HCT116 (cell line): ENCODE results near the gene RIMS4. TPM values are rescaled to one million over a fixed set of nuclear protein-coding genes. Genes with fewer than 3 reads are reported as not detected.

Experiments used
- ATAC-seq: fragments of 200-7000 bp; cut with Tn5 transposase; 2 replicates; pipeline ENCODE4 v1.9.1; 2020; ENCODE audit warnings: mild to moderate bottlenecking, moderate library complexity
- BruUV-seq: library from RNA; stranded (reverse); fragments of 400-500 nt; replicated peaks from 2 replicates; lab custom pipeline; 2021; lab: Mats Ljungman, UMichigan
- CTCF ChIA-PET: fragments of 300-600 bp; sonication (Branson Sonifier 250); formaldehyde crosslinking; loops from one replicate; lab custom pipeline; 2021; ENCODE audit warnings: antibody characterized with exemption; lab: Charles Lee
- POLR2A ChIA-PET: fragments of 300-600, 350-600 bp; sonication (Branson Sonifier 250); formaldehyde crosslinking; loops from one replicate; lab custom pipeline; 2021; ENCODE audit warnings: antibody characterized with exemption; lab: Charles Lee
- RAD21 ChIA-PET, 2 experiments: fragments of 300-600 bp; sonication (Branson Sonifier 250); formaldehyde crosslinking; loops; one replicate each; lab custom pipeline; 2023; ENCODE audit warnings: low total read pairs in 2 of 2; ENCODE audit not compliant: uncharacterized antibody in 2 of 2, unreplicated experiment in 2 of 2, low non-redundant PET in 1 of 2; lab: Charles Lee
- DNase-seq: peaks from one replicate; pipeline ENCODE4 v3.0.0-alpha.2; 2010; ENCODE audit warnings: low read depth, low spot score
- H2AFZ ChIP-seq: fragments of 200-600 bp; shearing (Covaris generic), sonication (generic); 2 replicates; pipeline ENCODE4 v1.6.1; 2017; ENCODE audit warnings: low read depth, mixed run types, mixed read lengths, antibody characterized with exemption, low read length; ENCODE audit not compliant: poor library complexity, severe bottlenecking
- H3K27ac ChIP-seq: 2 replicates; pipeline ENCODE4 v1.5.1; 2012; ENCODE audit warnings: low read depth, low read length
- H3K27me3 ChIP-seq: fragments of 200-600 bp; sonication (generic); 2 replicates; pipeline ENCODE4 v1.6.1; 2016; ENCODE audit warnings: mixed run types, low read length, mixed read lengths; ENCODE audit not compliant: insufficient read depth
- H3K36me3 ChIP-seq, 2 experiments: fragments of 200-500 bp in 1 of 2; fragments of 200-600 bp in 1 of 2; sonication (Bioruptor generic) in 1 of 2; sonication (generic) in 1 of 2; 2 replicates each; pipeline versions ENCODE4 v1.5.1 to v1.6.1; 2014 to 2016; ENCODE audit warnings: low read length in 2 of 2, inconsistent platforms in 1 of 2, mixed read lengths in 1 of 2, mixed run types in 1 of 2; ENCODE audit not compliant: insufficient read depth in 2 of 2, control insufficient read depth in 1 of 2
- H3K4me1 ChIP-seq, 2 experiments: fragments of 200-600 bp in 1 of 2; sonication (generic) in 1 of 2; 2 replicates each; pipeline versions ENCODE4 v1.5.1 to v1.6.1; 2012 to 2017; ENCODE audit warnings: low read length in 2 of 2, inconsistent platforms in 1 of 2, mild to moderate bottlenecking in 1 of 2, mixed read lengths in 1 of 2, mixed run types in 1 of 2, moderate library complexity in 1 of 2; ENCODE audit not compliant: insufficient read depth in 2 of 2, control insufficient read depth in 1 of 2
- H3K4me2 ChIP-seq: fragments of 200-600 bp; sonication (generic); 2 replicates; pipeline ENCODE4 v1.6.1; 2017; ENCODE audit warnings: mixed run types, low read length, mixed read lengths
- H3K4me3 ChIP-seq, 2 experiments: fragments of 200-600 bp in 1 of 2; sonication (generic) in 1 of 2; replicated peaks in 1 of 2; 2 replicates each; pipeline ENCODE4 v1.5.1; 2011 to 2016; ENCODE audit warnings: low read length in 2 of 2, control low read depth in 1 of 2, low read depth in 1 of 2, mild to moderate bottlenecking in 1 of 2, mixed read lengths in 1 of 2, mixed run types in 1 of 2
- H3K79me2 ChIP-seq: fragments of 200-600 bp; sonication (generic); 2 replicates; pipeline ENCODE4 v1.6.1; 2017; ENCODE audit warnings: mild to moderate bottlenecking, mixed run types, low read length, moderate library complexity, mixed read lengths; ENCODE audit not compliant: insufficient read depth
- H3K9ac ChIP-seq: fragments of 200-600 bp; sonication (generic); 2 replicates; pipeline ENCODE4 v1.6.1; 2016; ENCODE audit warnings: low read length, mixed read lengths
- H3K9me2 ChIP-seq: fragments of 200-600 bp; sonication (generic), shearing (Covaris generic); 2 replicates; pipeline ENCODE4 v1.6.1; 2017; ENCODE audit warnings: mixed run types, mild to moderate bottlenecking, moderate library complexity; ENCODE audit not compliant: insufficient read depth
- H3K9me3 ChIP-seq, 2 experiments: fragments of 200-500 bp in 1 of 2; fragments of 200-600 bp in 1 of 2; sonication (Bioruptor generic) in 1 of 2; sonication (generic) in 1 of 2; 2 replicates each; pipeline ENCODE4 v1.6.1; 2014 to 2017; ENCODE audit warnings: low read length in 2 of 2, mixed read lengths in 2 of 2, inconsistent platforms in 1 of 2, low read depth in 1 of 2, mild to moderate bottlenecking in 1 of 2, mixed run types in 1 of 2, moderate library complexity in 1 of 2; ENCODE audit not compliant: control insufficient read depth in 1 of 2, insufficient read depth in 1 of 2
- H4K20me1 ChIP-seq: fragments of 200-600 bp; sonication (generic), shearing (Covaris generic); 2 replicates; pipeline ENCODE4 v1.6.1; 2017; ENCODE audit warnings: mixed run types, mild to moderate bottlenecking, moderate library complexity; ENCODE audit not compliant: insufficient read depth
- ATF3 ChIP-seq: IDR thresholded peaks from 2 replicates; pipeline ENCODE4 v1.6.1; 2012
- CBX3 ChIP-seq: IDR thresholded peaks from 2 replicates; pipeline ENCODE4 v1.6.1; 2012; ENCODE audit warnings: low read depth
- CEBPB ChIP-seq: IDR thresholded peaks from 2 replicates; pipeline ENCODE4 v1.6.1; 2012; ENCODE audit warnings: low read depth
- EGR1 ChIP-seq: IDR thresholded peaks from 2 replicates; pipeline ENCODE4 v1.6.1; 2012; ENCODE audit warnings: low read depth
- ELF1 ChIP-seq: IDR thresholded peaks from 2 replicates; pipeline ENCODE4 v1.6.1; 2012; ENCODE audit warnings: low read depth, borderline replicate concordance
- EZH2phosphoT487 ChIP-seq: fragments of 200-600 bp; IDR thresholded peaks from 2 replicates; pipeline ENCODE4 v1.6.1; 2018; ENCODE audit warnings: antibody characterized with exemption, borderline replicate concordance
- FOSL1 ChIP-seq: IDR thresholded peaks from 2 replicates; pipeline ENCODE4 v1.6.1; 2012; ENCODE audit warnings: low read depth
- JUND ChIP-seq: IDR thresholded peaks from 2 replicates; pipeline ENCODE4 v1.6.1; 2012
- POLR2A ChIP-seq: IDR thresholded peaks from 2 replicates; pipeline ENCODE4 v1.7.0; 2011; ENCODE audit warnings: borderline replicate concordance; ENCODE audit not compliant: insufficient read depth, insufficient read length; ENCODE audit errors: extremely low read depth
- POLR2AphosphoS5 ChIP-seq: IDR thresholded peaks from 2 replicates; pipeline ENCODE4 v1.6.1; 2011; ENCODE audit warnings: mild to moderate bottlenecking, low read depth, low read length, moderate library complexity
- SP1 ChIP-seq: IDR thresholded peaks from 2 replicates; pipeline ENCODE4 v1.6.1; 2012; ENCODE audit warnings: low read depth
- TCF7L2 ChIP-seq: IDR thresholded peaks from 2 replicates; pipeline ENCODE4 v1.7.0; 2011; ENCODE audit warnings: borderline replicate concordance, inconsistent platforms; ENCODE audit not compliant: insufficient read depth, insufficient read length; ENCODE audit errors: extremely low read depth
- YY1 ChIP-seq: IDR thresholded peaks from 2 replicates; pipeline ENCODE4 v1.6.1; 2011; ENCODE audit warnings: low read length, low read depth, moderate library complexity, mild to moderate bottlenecking; ENCODE audit not compliant: insufficient replicate concordance; ENCODE audit errors: extremely low read depth
- ZBTB33 ChIP-seq: IDR thresholded peaks from 2 replicates; pipeline ENCODE4 v1.6.1; 2011; ENCODE audit warnings: mild to moderate bottlenecking, low read length, moderate library complexity; ENCODE audit not compliant: insufficient replicate concordance; ENCODE audit errors: extremely low read depth
- ZFX ChIP-seq: fragments of 450-650 bp; IDR thresholded peaks from 2 replicates; pipeline ENCODE4 v1.6.1; 2017
- ZNF274 ChIP-seq: fragments of 200-500 bp; sonication (Bioruptor generic); IDR thresholded peaks from 2 replicates; pipeline ENCODE4 v1.6.1; 2014; ENCODE audit warnings: mild to moderate bottlenecking, low read depth, low read length, inconsistent platforms
- intact Hi-C: fragments of 100-400 bp; cut with micrococcal nuclease; formaldehyde crosslinking; loops from 2 replicates; pipeline ENCODE4 v1.10.0; 2022
- total RNA-seq: library from RNA; stranded (reverse); gene quantifications from one replicate; pipeline ENCODE4 v1.2.1, GENCODE V29; 2021; ENCODE audit not compliant: unreplicated experiment
- TF ChIP-seq, protein P1 (sequence below): IDR thresholded peaks from 2 replicates; pipeline ENCODE4 v1.6.1; 2012
- TF ChIP-seq, protein P2 (sequence below), 3 experiments: fragments of 200-600 bp in 1 of 3; sonication (generic) in 1 of 3; IDR thresholded peaks in 2 of 3; conservative IDR thresholded peaks in 1 of 3; 2 replicates each; pipeline ENCODE4 v1.5.1; 2012 to 2017; ENCODE audit warnings: low read depth in 2 of 3, low read length in 2 of 3, antibody characterized with exemption in 1 of 3, borderline replicate concordance in 1 of 3, control low read depth in 1 of 3, mild to moderate bottlenecking in 1 of 3, mixed read lengths in 1 of 3, mixed run types in 1 of 3, moderate library complexity in 1 of 3; ENCODE audit not compliant: insufficient read depth in 1 of 3
- TF ChIP-seq, protein P3 (sequence below): IDR thresholded peaks from 2 replicates; pipeline ENCODE4 v1.6.1; 2012; ENCODE audit warnings: low read depth

RIMS4 gene
- total RNA-seq, 1 experiment from 2014 or later = 0.05 TPM

DNA sequence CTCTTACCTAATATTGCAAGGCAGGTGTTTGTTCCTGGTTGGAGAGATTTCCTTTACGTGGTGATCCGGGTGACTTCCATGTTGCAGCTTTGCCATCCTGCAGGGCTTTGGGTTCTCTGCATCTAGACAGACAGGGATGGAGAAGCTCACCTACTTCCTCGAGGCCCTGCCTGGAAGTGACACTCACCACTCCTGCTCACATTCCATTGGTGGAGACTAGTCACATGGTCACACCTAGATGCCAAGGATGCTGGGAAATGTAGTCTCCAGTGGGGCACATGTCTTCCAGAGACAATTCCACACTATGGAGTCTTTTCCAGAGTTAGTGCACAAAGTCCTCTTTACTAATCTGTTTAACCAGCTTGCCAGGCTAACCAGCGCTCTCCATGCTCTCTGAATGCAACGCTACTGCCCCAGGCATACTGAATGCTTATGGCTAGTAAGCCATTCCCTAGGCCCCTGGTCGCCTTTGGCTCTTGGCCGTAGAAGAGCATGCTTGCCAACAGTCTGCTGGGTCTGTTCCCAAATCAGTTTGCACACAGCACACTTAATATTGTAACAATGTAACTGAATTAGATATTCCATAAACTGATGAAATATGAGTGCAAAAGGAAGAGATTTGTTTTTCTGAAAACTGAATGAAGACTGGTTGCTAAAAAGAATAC is 71.4 kb downstream of the RIMS4 start:
- POLR2A ChIA-PET = interaction anchor here (1.3 kb wide), 1 partner anchor 10 kb away, joined by 5 read pairs; no protein-coding TSS in a partner anchor
- H3K4me1 ChIP-seq = peaks cover 3 to 24% of the 10 kb centered on the region in 2 experiments; a peak in 3 of 4 replicates
- ATAC-seq (peak; percentile 84), DNase-seq (peak; percentile 89)
- H2AFZ ChIP-seq = peak overlapping the region; percentile 81
- no peak overlapping the region for H3K9ac ChIP-seq
- H3K4me2 ChIP-seq = peak overlapping the region; percentile 61
- H3K9me3 ChIP-seq = no peaks in the 10 kb centered on the region
- H3K9me2 ChIP-seq = no peaks in the 10 kb centered on the region
- RAD21 ChIA-PET = no interaction called here
- no peaks in the 10 kb centered on the region for H3K79me2 ChIP-seq
- no peaks in the 10 kb centered on the region for H4K20me1 ChIP-seq
- H3K4me3 ChIP-seq = peak overlapping the region; percentile 34 to 47
- no peaks in the 10 kb centered on the region for H3K36me3 ChIP-seq
- CTCF ChIA-PET = interaction anchor here (1.1 to 2.4 kb wide), 2 partner anchors 9 to 56 kb away, joined by 3 to 17 read pairs; no protein-coding TSS in a partner anchor
- no TSS peak for BruUV-seq
- intact Hi-C loops = no loop called here
- no peaks in the 10 kb centered on the region for H3K27me3 ChIP-seq
- no peak overlapping the region for H3K27ac ChIP-seq
- peak; percentile 34; the same call in 1 of the 2 replicates for TF ChIP-seq ZFX
- TF ChIP-seq ZBTB33 = no peak
- TF ChIP-seq POLR2A = peak; percentile 33
- TF ChIP-seq EGR1 = no peak
- no peak for TF ChIP-seq FOSL1
- TF ChIP-seq YY1 = peak; percentile 36
- TF ChIP-seq SP1 = peak; percentile 76
- no peak for TF ChIP-seq CEBPB
- TF ChIP-seq, protein P1, sequence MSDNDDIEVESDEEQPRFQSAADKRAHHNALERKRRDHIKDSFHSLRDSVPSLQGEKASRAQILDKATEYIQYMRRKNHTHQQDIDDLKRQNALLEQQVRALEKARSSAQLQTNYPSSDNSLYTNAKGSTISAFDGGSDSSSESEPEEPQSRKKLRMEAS = peak; percentile 72
- no peak for TF ChIP-seq ATF3
- no peak for TF ChIP-seq CBX3
- TF ChIP-seq TCF7L2 = no peak
- TF ChIP-seq, protein P2, sequence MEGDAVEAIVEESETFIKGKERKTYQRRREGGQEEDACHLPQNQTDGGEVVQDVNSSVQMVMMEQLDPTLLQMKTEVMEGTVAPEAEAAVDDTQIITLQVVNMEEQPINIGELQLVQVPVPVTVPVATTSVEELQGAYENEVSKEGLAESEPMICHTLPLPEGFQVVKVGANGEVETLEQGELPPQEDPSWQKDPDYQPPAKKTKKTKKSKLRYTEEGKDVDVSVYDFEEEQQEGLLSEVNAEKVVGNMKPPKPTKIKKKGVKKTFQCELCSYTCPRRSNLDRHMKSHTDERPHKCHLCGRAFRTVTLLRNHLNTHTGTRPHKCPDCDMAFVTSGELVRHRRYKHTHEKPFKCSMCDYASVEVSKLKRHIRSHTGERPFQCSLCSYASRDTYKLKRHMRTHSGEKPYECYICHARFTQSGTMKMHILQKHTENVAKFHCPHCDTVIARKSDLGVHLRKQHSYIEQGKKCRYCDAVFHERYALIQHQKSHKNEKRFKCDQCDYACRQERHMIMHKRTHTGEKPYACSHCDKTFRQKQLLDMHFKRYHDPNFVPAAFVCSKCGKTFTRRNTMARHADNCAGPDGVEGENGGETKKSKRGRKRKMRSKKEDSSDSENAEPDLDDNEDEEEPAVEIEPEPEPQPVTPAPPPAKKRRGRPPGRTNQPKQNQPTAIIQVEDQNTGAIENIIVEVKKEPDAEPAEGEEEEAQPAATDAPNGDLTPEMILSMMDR (IDR thresholded peaks at IDR 0.05 in 2 of 3, conservative IDR thresholded peaks at IDR 0.05 in 1 of 3; ENCODE audit: borderline replicate concordance in 1 of 3, insufficient read depth in 1 of 3, low read depth in 2 of 3, low read length in 2 of 3) = no peak
- TF ChIP-seq, protein P3, sequence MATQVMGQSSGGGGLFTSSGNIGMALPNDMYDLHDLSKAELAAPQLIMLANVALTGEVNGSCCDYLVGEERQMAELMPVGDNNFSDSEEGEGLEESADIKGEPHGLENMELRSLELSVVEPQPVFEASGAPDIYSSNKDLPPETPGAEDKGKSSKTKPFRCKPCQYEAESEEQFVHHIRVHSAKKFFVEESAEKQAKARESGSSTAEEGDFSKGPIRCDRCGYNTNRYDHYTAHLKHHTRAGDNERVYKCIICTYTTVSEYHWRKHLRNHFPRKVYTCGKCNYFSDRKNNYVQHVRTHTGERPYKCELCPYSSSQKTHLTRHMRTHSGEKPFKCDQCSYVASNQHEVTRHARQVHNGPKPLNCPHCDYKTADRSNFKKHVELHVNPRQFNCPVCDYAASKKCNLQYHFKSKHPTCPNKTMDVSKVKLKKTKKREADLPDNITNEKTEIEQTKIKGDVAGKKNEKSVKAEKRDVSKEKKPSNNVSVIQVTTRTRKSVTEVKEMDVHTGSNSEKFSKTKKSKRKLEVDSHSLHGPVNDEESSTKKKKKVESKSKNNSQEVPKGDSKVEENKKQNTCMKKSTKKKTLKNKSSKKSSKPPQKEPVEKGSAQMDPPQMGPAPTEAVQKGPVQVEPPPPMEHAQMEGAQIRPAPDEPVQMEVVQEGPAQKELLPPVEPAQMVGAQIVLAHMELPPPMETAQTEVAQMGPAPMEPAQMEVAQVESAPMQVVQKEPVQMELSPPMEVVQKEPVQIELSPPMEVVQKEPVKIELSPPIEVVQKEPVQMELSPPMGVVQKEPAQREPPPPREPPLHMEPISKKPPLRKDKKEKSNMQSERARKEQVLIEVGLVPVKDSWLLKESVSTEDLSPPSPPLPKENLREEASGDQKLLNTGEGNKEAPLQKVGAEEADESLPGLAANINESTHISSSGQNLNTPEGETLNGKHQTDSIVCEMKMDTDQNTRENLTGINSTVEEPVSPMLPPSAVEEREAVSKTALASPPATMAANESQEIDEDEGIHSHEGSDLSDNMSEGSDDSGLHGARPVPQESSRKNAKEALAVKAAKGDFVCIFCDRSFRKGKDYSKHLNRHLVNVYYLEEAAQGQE = no peak
- TF ChIP-seq POLR2AphosphoS5 = peak; percentile 43; the same call in 1 of the 2 replicates
- TF ChIP-seq ZNF274 = no peak
- TF ChIP-seq JUND = no peak
- TF ChIP-seq ELF1 = peak; percentile 81; the same call in 1 of the 2 replicates
- no peak for TF ChIP-seq EZH2phosphoT487
